ENCODE measurements around the gene ADGRE1.

The ADGRE1 gene

GRCh38 chr19:6877766-6878165 is 9.6 kb upstream of the ADGRE1 start:
- no peak for DNase-seq (ENCODE audit: low read depth)

DNA sequence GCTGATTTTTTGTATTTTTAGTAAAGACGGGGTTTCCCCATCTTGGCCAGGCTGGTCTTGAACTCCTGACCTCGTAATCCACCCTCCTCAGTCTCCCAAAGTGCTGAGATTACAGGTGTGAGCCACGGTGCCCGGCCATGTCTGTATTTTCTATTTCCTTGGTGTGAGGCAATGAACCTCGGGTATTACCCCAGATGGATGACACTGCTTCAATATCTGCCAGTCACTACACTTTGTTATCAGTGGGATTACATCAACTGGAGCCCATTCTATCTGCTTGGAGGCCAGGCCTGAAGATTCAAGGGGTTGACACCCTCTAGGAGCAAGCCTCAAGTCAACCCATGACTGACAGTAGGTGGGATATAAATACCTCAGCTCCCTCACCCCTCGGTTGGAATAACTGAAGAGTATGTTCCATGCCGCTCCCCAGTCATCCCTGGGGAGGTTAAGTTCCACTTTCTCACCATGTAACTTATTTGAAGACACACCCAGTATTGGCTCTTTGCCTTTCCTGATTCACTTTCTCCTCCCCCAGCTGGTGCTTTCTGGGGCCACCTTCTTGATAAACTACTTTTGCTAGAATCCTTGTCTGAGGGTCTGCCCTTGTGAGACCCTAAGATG is 992 bp upstream of the ADGRE1 start:
- DNase-seq (ENCODE audit: low read depth), result no peak

GRCh38 chr19:6888967-6889366 is 1.6 kb downstream of the ADGRE1 start:
- no peak for DNase-seq (ENCODE audit: low read depth)

DNA sequence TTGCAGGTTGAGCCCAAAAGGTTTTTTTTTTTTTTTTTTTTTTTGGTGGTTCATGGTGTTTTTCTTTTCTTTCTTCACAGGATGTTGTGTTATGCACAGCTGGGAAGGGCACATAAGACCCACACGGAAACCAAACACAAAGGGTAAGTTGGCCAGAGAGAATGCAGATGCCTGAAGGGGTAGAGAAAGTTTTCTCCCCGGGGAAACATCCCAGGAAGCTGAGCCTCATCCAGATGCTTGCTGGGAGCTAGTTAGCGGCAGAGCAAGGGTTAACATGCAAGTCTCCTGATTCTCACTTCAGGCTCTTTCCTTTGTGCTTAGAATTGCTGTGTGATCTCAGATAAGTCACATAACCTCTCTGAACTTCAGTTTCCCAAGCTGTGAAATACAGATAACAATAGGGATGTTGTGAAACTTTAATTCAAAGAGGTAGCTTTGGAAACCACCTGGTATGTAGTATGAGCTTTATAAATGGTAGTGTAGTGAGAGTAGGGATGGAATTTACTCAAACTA is 3.1 kb downstream of the ADGRE1 start:
- no peak for DNase-seq (ENCODE audit: low read depth)

GRCh38 chr19:6890938-6891337 is 3.6 kb downstream of the ADGRE1 start:
- DNase-seq (ENCODE audit: low read depth), result peak; percentile 2

- DNase-seq (ENCODE audit: low read depth), result no peak
These were observed 4.5 kb downstream of the ADGRE1 start for GRCh38 chr19:6891761-6892385.

DNA sequence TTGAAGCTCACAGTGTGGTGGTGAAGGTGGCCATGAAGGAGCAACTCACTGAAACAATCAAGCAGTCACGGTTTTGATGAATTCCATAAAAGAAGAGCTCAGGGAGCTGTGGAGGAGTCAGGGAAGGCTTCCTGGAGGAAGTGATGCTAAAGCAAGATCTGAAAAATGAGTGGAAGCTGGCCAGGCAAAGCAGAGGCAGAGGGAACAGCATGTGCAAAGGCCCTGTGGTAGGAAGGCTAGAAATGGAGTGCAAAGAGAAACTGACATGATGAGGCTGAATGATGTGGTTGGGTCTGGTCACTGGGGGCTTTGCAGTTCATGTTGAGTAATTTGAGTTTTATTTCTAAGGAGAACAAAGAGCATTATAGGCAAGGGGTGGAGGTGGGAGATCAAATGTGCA is 6.9 kb downstream of the ADGRE1 start:
- DNase-seq (ENCODE audit: low read depth), result no peak

GRCh38 chr19:6903446-6903845 is 16.1 kb downstream of the ADGRE1 start:
- no peak for DNase-seq (ENCODE audit: low read depth)

DNA sequence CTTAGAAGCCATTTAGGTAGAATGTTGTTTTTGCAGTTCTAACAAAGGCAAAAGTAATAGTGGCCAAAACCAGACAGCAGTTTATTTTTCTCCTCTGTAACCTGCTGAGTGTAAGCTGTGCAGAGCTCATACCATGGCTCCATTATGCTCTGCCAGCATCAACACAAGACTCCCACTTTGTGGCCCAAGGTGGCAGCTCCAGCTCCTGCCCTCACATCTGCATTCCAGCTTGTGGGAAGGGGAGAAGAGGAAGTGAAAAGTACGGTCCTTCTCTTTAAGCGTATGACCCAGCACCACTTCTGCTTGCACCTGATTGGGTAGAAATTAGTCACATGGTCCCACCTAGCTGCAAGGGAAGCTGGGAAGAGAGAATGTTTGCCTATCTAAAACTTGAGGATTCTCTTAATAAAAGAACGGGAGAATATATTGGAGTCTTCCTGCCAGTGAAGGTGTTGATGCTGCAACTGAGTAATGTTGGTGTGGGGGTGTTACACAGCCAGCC is 19.2 kb downstream of the ADGRE1 start:
- DNase-seq (ENCODE audit: low read depth), result no peak

GRCh38 chr19:6911523-6911922 is 24.1 kb downstream of the ADGRE1 start:
- no peak for DNase-seq (ENCODE audit: low read depth)

DNA sequence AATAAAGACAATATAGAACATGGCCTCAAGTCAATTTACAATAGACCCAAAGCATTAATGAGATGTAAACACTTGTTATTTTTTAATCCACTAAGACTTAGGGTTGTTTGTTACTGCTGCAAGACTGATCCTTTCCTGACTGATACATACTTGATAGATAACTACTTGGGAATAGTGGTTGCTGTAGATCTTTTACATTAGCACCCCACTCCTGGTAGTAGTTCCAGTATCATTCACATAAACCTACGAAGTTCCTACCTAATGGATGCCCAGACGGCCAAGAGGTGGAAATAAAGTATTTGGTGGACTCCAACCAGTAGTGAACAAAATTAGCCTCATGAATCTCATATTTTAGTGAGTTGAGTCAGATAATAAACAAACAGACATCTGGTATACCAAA is 26.9 kb downstream of the ADGRE1 start:
- DNase-seq (ENCODE audit: low read depth), result no peak

DNA sequence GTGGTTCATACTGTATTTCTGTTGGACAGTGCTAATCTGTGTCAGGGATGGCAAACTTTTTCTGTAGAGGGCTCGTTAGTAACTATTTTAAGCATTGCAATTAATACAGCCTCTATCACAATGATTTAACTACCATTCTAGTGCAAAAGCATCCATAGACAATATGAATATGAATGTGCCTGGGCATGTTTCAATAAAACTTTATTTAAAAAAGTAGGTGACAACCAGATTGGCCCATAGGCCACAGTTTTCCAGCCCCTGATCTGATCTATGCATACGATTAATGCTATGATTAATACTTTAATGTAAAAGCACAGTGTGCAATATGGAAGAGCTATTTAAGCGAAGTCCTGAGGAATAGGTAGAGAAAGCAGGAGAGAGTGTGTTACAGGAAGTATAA is 29.6 kb downstream of the ADGRE1 start:
- DNase-seq (ENCODE audit: low read depth), result no peak

DNA sequence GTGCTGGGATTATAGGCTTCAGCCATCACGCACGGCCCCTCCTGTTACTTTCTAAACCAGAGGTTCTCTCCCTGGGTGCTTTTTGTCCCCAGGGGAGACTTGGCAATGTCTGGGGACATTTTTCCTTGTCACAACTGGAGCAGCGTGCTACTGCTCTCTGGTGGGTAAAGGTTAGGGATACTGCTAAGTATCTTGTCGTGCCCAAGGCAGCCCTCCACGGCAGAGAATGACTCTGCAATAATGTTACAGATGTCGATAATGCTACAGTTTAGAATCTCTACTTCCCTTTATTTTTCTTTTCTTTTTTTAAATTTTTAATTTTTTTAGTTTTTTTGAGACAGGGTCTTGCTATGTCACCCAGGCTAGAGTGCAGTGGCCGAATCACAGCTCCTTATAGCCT is 38.0 kb downstream of the ADGRE1 start:
- DNase-seq (ENCODE audit: low read depth), result no peak

DNA sequence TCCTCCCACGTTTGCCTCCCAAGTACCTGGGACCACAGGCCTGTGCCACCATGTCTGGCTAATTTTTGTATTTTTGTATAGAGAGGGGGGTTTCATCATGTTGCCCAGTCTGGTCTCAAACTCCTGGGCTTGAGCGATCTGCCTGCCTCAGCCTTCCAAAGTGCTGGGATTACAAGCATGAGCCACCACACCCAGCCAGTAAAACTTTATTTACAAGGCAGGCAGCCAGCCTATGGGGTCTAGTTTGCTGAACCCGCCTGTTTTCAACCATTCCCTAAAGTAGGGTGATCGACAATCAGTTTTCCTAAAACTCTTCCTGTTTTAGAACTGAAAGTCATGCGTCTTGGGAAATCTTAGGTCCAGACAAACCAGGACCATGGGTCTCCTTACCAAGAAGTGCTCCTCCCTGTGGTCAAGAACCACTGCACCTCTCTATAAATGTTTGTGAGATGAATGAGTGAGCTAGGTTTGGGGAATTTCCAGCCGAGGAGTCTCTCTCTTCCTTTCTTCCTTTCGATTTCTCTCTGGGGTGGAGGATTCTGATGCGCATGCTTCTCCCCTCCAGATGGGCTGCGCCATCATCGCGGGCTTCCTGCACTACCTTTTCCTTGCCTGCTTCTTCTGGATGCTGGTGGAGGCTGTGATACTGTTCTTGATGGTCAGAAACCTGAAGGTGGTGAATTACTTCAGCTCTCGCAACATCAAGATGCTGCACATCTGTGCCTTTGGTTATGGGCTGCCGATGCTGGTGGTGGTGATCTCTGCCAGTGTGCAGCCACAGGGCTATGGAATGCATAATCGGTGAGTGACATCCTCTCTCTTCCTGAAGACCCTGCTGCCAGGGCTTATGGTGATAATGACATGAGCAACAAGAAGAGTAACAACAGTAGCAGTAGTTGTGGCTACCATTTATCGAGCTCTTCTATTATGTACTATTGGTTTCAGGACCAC is 38.7 kb downstream of the ADGRE1 start:
- DNase-seq (ENCODE audit: low read depth), result no peak

DNA sequence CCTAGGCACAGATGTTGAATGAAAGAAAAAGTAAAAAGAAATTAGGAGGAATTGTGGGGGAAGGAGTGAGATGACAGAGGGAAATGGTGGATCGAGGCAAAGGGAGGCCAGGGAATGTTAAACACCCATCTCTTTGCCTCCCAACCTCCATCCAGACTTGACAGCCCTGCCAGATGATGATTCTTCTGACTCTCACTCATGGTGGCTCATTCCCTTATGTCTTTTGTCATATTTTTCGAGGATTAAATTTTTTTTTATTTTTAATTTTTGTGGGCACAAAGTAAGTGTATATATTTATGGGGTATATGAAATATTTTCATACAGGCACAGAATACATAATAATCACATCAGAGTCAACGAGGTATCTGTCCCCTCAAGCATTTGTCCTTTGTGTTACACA is 42.8 kb downstream of the ADGRE1 start:
- no peak for DNase-seq (ENCODE audit: low read depth)

DNA sequence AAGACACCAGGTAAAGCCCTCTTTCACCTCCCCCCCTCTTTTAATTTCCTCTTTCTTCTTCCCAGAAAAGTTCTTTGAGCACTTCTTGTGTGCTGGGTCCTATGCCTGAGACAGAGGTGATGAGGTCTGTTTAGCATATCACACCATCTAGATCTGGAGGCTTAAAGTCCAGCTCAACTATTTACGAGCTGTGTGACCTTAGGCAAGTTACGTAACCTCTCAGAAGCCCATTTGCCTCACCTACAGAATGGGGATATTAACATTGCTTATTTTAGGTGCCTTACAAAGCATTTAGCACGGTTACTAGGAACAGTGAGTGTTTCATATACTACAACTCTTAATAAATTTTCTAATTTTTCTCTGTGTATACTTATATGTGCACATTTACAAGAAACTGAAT is 47.7 kb downstream of the ADGRE1 start:
- DNase-seq (ENCODE audit: low read depth), result no peak

GRCh38 chr19:6935618-6936017 is 48.2 kb downstream of the ADGRE1 start:
- no peak for DNase-seq (ENCODE audit: low read depth)

DNA sequence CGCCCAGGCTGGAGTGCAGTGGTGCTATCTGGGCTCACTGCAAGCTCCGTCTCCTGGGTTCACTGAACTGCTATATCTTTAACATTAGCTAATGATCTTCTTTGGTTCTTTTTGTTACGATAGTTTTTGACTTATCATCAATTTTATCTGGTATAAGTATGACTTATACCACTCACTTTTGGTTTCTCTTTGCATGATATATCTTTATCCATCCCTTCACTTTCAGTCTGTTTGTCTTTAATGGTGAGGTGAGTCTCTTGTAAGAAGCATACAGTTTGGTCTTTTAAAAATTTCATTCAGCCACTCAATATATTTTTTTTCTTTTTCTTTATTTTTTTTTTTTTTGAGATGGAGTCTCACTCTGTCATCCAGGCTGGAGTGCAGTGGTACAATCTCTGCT is 58.4 kb downstream of the ADGRE1 start:
- no peak for DNase-seq (ENCODE audit: low read depth)

DNA sequence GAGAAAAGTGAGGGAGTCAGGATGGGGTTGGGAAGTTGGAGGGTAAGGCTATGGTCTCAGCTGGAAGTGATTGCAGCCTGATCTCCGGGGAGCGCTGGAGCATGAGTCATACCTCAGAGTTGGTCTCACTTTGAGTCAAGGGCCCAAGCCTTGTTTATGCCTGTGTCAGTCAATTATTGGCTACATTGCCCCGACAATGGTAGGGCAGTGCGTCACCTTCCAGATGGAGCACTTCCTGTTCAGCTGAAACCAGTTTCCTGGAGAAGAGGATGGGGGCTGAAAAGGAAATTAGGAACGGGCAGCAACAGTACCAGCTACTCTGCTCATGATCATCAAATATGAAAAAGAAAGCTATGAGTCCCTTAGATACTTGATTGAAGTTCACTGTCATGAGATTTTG is 60.4 kb downstream of the ADGRE1 start:
- no peak for DNase-seq (ENCODE audit: low read depth)

GRCh38 chr19:6948884-6949283 is 61.5 kb downstream of the ADGRE1 start:
- no peak for DNase-seq (ENCODE audit: low read depth)

- no peak for DNase-seq (ENCODE audit: low read depth)
These were observed 65.6 kb downstream of the ADGRE1 start for GRCh38 chr19:6952956-6953355.

DNA sequence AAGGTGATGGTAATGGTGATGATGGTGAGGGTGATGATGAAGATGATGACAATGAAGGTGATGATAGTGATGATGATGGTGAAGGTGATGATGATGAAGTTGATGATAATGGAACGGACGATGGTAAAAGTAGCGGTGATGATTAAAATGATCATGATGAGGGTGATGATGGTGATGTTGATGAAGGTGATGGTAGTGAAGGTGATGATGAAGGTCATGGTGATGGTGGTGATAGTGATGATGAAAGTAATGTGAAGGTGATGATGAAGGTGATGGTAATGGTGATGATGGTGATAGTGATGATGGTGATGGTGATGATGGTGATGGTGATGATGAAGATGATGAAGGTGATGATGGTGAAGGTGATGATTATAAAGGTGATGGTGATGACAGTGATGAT is 67.7 kb downstream of the ADGRE1 start:
- DNase-seq (ENCODE audit: low read depth), result no peak

DNA sequence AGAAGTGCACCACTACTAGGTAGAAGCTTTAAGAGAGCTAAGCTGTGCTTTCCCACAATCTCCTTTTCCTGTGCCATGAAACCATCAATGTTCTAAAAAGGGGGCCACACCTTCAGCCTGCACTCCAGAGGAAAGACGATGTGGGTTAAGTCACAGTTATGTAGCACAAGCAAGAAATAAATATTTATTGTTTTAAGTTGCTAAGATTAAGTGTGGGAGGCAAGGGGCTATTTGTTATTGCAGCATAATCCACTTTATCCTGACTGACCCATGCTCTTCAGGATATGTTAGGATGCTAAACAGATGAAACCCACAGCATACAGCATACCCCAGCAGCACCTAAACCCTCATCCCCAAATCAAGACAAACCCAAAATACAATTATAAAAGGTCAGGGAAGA is 69.2 kb downstream of the ADGRE1 start:
- DNase-seq (ENCODE audit: low read depth), result no peak
